H1 (cell line): ENCODE data around the gene TSGA10. TPM values are rescaled to one million over a fixed set of nuclear protein-coding genes. Genes with fewer than 3 reads are reported as not detected.

Source experiments
- CTCF ChIA-PET: fragments of 300-600 bp; sonication (Branson Sonifier 250); formaldehyde crosslinking; loops from one replicate; lab custom pipeline; 2021; ENCODE audit not compliant: partially characterized antibody; lab: Charles Lee
- POLR2A ChIA-PET: fragments of 300-600 bp; sonication (Branson Sonifier 250); formaldehyde crosslinking; loops from one replicate; lab custom pipeline; 2021; ENCODE audit warnings: inconsistent platforms; ENCODE audit not compliant: partially characterized antibody; lab: Charles Lee
- DNase-seq, 2 experiments: peaks; one replicate each; pipeline versions ENCODE4 v3.0.0 to v3.0.0-alpha.2; 2010 to 2022; ENCODE audit warnings: low spot score in 2 of 2, low read depth in 1 of 2, mixed read lengths in 1 of 2
- FAIRE-seq: peaks from 2 replicates; lab custom pipeline; 2011; peaks lifted over from hg19 to GRCh38; lab: Jason Lieb, UNC
- H2AFZ ChIP-seq: 2 replicates; pipeline ENCODE4 v1.8.1; 2012; ENCODE audit warnings: low read length, inconsistent platforms
- H2AK5ac ChIP-seq: 2 replicates; pipeline ENCODE4 v1.6.1; 2013; ENCODE audit warnings: low read depth, low read length
- H2BK120ac ChIP-seq: replicated peaks from 2 replicates; pipeline ENCODE3; 2013; ENCODE audit warnings: low read depth, low read length, inconsistent platforms
- H2BK12ac ChIP-seq: 2 replicates; pipeline ENCODE4 v1.6.1; 2013; ENCODE audit warnings: low read depth, low read length
- H2BK15ac ChIP-seq: 2 replicates; pipeline ENCODE4 v1.6.1; 2013; ENCODE audit warnings: low read length
- H2BK20ac ChIP-seq: 2 replicates; pipeline ENCODE4 v1.6.1; 2013; ENCODE audit warnings: low read length
- H2BK5ac ChIP-seq: 2 replicates; pipeline ENCODE4 v1.6.1; 2013; ENCODE audit warnings: low read depth, low read length
- H3K14ac ChIP-seq: 2 replicates; pipeline ENCODE4 v1.6.1; 2013; ENCODE audit warnings: inconsistent platforms; ENCODE audit not compliant: insufficient read length
- H3K18ac ChIP-seq: 2 replicates; pipeline ENCODE4 v1.6.1; 2013; ENCODE audit warnings: low read length; ENCODE audit errors: extremely low read depth
- H3K23ac ChIP-seq: 2 replicates; pipeline ENCODE4 v1.6.1; 2013; ENCODE audit warnings: inconsistent platforms; ENCODE audit not compliant: insufficient read length
- H3K23me2 ChIP-seq: 2 replicates; pipeline ENCODE4 v1.6.1; 2013; ENCODE audit warnings: low read depth, low read length
- H3K27ac ChIP-seq: 2 replicates; pipeline ENCODE4 v1.6.1; 2011; ENCODE audit warnings: low read depth, low read length, inconsistent platforms
- H3K27me3 ChIP-seq, 4 experiments: replicated peaks in 1 of 4; 1 replicate in 1 of 4; 2 replicates in 3 of 4; pipeline versions ENCODE4 v1.6.1 to v1.8.1; 2011 to 2013; ENCODE audit warnings: low read length in 3 of 4, mild to moderate bottlenecking in 3 of 4, inconsistent platforms in 2 of 4, mixed read lengths in 2 of 4, moderate library complexity in 1 of 4; ENCODE audit not compliant: control insufficient read depth in 3 of 4, insufficient read depth in 3 of 4; ENCODE audit errors: extremely low read depth in 1 of 4
- H3K36me3 ChIP-seq, 4 experiments: 2 replicates each; pipeline versions ENCODE4 v1.6.1 to v1.8.1; 2011 to 2013; ENCODE audit warnings: mild to moderate bottlenecking in 4 of 4, low read length in 3 of 4, moderate library complexity in 2 of 4, control low read depth in 1 of 4, inconsistent platforms in 1 of 4; ENCODE audit not compliant: insufficient read depth in 4 of 4, control insufficient read depth in 2 of 4
- H3K4ac ChIP-seq: replicated peaks from 2 replicates; pipeline ENCODE3; 2013; ENCODE audit warnings: low read length, low read depth, mixed read lengths, inconsistent platforms; ENCODE audit not compliant: insufficient read length
- H3K4me1 ChIP-seq, 4 experiments: replicated peaks in 1 of 4; 1 replicate in 1 of 4; 2 replicates in 3 of 4; pipeline versions ENCODE4 v1.6.1 to v1.8.1; 2011 to 2013; ENCODE audit warnings: low read length in 3 of 4, inconsistent platforms in 2 of 4, mixed read lengths in 1 of 4; ENCODE audit not compliant: insufficient read depth in 4 of 4, control insufficient read depth in 3 of 4
- H3K4me2 ChIP-seq, 2 experiments: 2 replicates each; pipeline versions ENCODE4 v1.6.1 to v1.8.1; 2011 to 2013; ENCODE audit warnings: low read depth in 2 of 2, low read length in 2 of 2, control low read depth in 1 of 2, inconsistent platforms in 1 of 2, mild to moderate bottlenecking in 1 of 2; ENCODE audit not compliant: insufficient read depth in 1 of 2
- H3K4me3 ChIP-seq, 4 experiments: fragments of 200-600, 300-600 bp in 1 of 4; sonication (generic), shearing (Covaris generic), sonication (Bioruptor Twin) in 1 of 4; 2 replicates each; pipeline versions ENCODE4 v1.5.1 to v1.8.1; 2011 to 2016; ENCODE audit warnings: low read length in 4 of 4, low read depth in 3 of 4, control low read depth in 2 of 4, inconsistent platforms in 2 of 4, mild to moderate bottlenecking in 2 of 4, mixed read lengths in 1 of 4, moderate library complexity in 1 of 4; ENCODE audit not compliant: insufficient read depth in 2 of 4; ENCODE audit errors: extremely low read depth in 1 of 4
- H3K56ac ChIP-seq: replicated peaks from 2 replicates; pipeline ENCODE3; 2013; ENCODE audit warnings: low read depth, mild to moderate bottlenecking, mixed read lengths, low read length, inconsistent platforms; ENCODE audit not compliant: insufficient read length
- H3K79me1 ChIP-seq: 2 replicates; pipeline ENCODE4 v1.6.1; 2013; ENCODE audit warnings: low read depth, low read length, control low read depth
- H3K79me2 ChIP-seq, 2 experiments: 2 replicates each; pipeline versions ENCODE4 v1.6.1 to v1.8.1; 2012 to 2013; ENCODE audit warnings: low read length in 2 of 2, mild to moderate bottlenecking in 2 of 2, inconsistent platforms in 1 of 2; ENCODE audit not compliant: insufficient read depth in 2 of 2, control insufficient read depth in 1 of 2
- H3K9ac ChIP-seq, 4 experiments: replicated peaks in 1 of 4; 1 replicate in 1 of 4; 2 replicates in 3 of 4; pipeline versions ENCODE4 v1.6.1 to v1.8.1; 2011 to 2013; ENCODE audit warnings: low read depth in 3 of 4, low read length in 3 of 4, control low read depth in 2 of 4, mild to moderate bottlenecking in 2 of 4, moderate library complexity in 2 of 4, inconsistent platforms in 1 of 4; ENCODE audit errors: extremely low read depth in 1 of 4
- H3K9me3 ChIP-seq, 2 experiments: 2 replicates each; pipeline versions ENCODE4 v1.6.1 to v1.8.1; 2012 to 2013; ENCODE audit warnings: mild to moderate bottlenecking in 2 of 2, moderate library complexity in 2 of 2, control low read depth in 1 of 2, inconsistent platforms in 1 of 2, low read depth in 1 of 2, low read length in 1 of 2, mixed read lengths in 1 of 2; ENCODE audit not compliant: insufficient read depth in 2 of 2
- H4K20me1 ChIP-seq, 2 experiments: replicated peaks in 1 of 2; 2 replicates each; pipeline versions ENCODE3 to v1.8.1; 2011 to 2013; ENCODE audit warnings: inconsistent platforms in 2 of 2, low read length in 2 of 2, mild to moderate bottlenecking in 1 of 2; ENCODE audit not compliant: insufficient read depth in 2 of 2, control insufficient read depth in 1 of 2
- H4K5ac ChIP-seq: 2 replicates; pipeline ENCODE4 v1.6.1; 2013; ENCODE audit warnings: low read length, low read depth, mixed read lengths, inconsistent platforms; ENCODE audit not compliant: insufficient read length
- H4K8ac ChIP-seq: 2 replicates; pipeline ENCODE4 v1.8.0; 2013; ENCODE audit warnings: mild to moderate bottlenecking, moderate library complexity, low read length, inconsistent platforms; ENCODE audit not compliant: insufficient read depth; ENCODE audit errors: extremely low read depth
- H4K91ac ChIP-seq: replicated peaks from 2 replicates; pipeline ENCODE3; 2013; ENCODE audit warnings: low read length, mixed read lengths, inconsistent platforms; ENCODE audit not compliant: insufficient read length
- WGBS, 2 experiments: shearing (Covaris generic) in 1 of 2; methylation state at CpG; one replicate each; pipeline versions ENCODE4 v1.1.6 to v1.1.7; 2013 to 2015; ENCODE audit warnings: low lambda C conversion rate in 2 of 2, mixed read lengths in 2 of 2, inconsistent platforms in 1 of 2, low coverage in 1 of 2, missing lambda C conversion rate in 1 of 2; ENCODE audit not compliant: insufficient replicate concordance in 2 of 2, insufficient coverage in 1 of 2, insufficient read length in 1 of 2; ENCODE audit errors: extremely low coverage in 1 of 2, missing lambda C conversion rate in 1 of 2; 5-methylcytosine and 5-hydroxymethylcytosine counted together
- polyA plus RNA-seq, 7 experiments: library from polyadenylated mRNA; depleted of rRNA in 3 of 7; stranded (reverse) in 5 of 7; unstranded in 2 of 7; fragments of >200 nt in 5 of 7; fragments of 200-250 nt in 2 of 7; gene quantifications; 1 replicate in 5 of 7; 2 replicates in 1 of 7; 4 replicates in 1 of 7; pipeline versions ENCODE4 v1.2.1 to v1.2.3, GENCODE V29; 2011 to 2013; ENCODE audit warnings: missing spikeins in 2 of 7, mixed read lengths in 2 of 7
- total RNA-seq: library from RNA; stranded (reverse); fragmentation: NEBNext Ultra II Directional; extraction: Animal tissue kit (Norgen Biotek cat#: 25700); gene quantifications from 2 replicates; pipeline ENCODE4 v1.2.1, GENCODE V29; 2021
- TF ChIP-seq, protein P1 (sequence below): IDR thresholded peaks from 2 replicates; pipeline ENCODE4 v1.6.1; 2012; ENCODE audit warnings: inconsistent platforms

TSGA10 gene
- total and polyA plus RNA-seq, 2 of the 8 experiments (the other 6 are each of a cell fraction or from before 2014, with no cell fraction given): 2.2 to 7.4 TPM

DNA sequence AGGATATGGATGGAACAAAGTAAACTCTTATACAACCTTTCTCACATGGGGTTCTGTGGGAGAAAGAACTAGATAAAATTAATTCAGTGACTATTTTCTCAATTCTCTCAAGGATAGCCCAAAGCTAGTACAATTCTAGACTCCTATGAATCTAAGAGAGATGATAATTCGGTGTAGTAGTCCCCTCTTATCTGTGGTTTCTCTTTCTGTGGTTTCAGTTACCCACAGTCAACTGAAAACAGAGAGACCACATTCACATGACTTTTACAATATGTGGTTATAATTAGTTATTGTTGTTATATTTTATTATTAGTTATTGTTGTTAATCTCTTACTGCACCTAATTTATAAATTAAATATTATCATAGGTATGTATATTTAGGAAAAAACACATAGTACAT lies 66.7 kb downstream of the TSGA10 start:
- H4K8ac ChIP-seq: no peak overlapping the region
- no peak overlapping the region for H3K18ac ChIP-seq
- H2AK5ac ChIP-seq: no peak overlapping the region
- no peaks in the 10 kb centered on the region for H3K79me2 ChIP-seq
- no peak overlapping the region for H3K4me3 ChIP-seq
- H4K91ac ChIP-seq: no peak overlapping the region
- H3K56ac ChIP-seq: no peak overlapping the region
- no peak overlapping the region for H2BK120ac ChIP-seq
- no peaks in the 10 kb centered on the region for H3K79me1 ChIP-seq
- H3K9ac ChIP-seq: no peak overlapping the region
- DNase-seq (no peak), FAIRE-seq (no peak)
- H2AFZ ChIP-seq: no peak overlapping the region
- no peak overlapping the region for H3K4ac ChIP-seq
- no peak overlapping the region for H2BK15ac ChIP-seq
- no peak overlapping the region for H4K5ac ChIP-seq
- no peaks in the 10 kb centered on the region for H4K20me1 ChIP-seq
- 79% methylated on average over 1 of the region's 1 CpG; no CpG with 5 or more reads in 1 of the 2 experiments for WGBS, 2 experiments
- H3K27ac ChIP-seq: no peak overlapping the region
- H3K23ac ChIP-seq: no peak overlapping the region
- CTCF ChIA-PET: no interaction called here
- no peak overlapping the region for H2BK5ac ChIP-seq
- H3K14ac ChIP-seq: no peak overlapping the region
- POLR2A ChIA-PET: no interaction called here
- H3K27me3 ChIP-seq: peaks cover 0 to 1% (median 0%) of the 10 kb centered on the region in 4 experiments; a peak in 1 of 7 replicates
- no peaks in the 10 kb centered on the region for H3K4me1 ChIP-seq
- no peaks in the 10 kb centered on the region for H3K23me2 ChIP-seq
- TF ChIP-seq, protein P1, sequence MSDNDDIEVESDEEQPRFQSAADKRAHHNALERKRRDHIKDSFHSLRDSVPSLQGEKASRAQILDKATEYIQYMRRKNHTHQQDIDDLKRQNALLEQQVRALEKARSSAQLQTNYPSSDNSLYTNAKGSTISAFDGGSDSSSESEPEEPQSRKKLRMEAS: no peak
- H2BK12ac ChIP-seq: no peak overlapping the region
- H2BK20ac ChIP-seq: no peak overlapping the region
- H3K9me3 ChIP-seq: no peaks in the 10 kb centered on the region
- no peaks in the 10 kb centered on the region for H3K36me3 ChIP-seq
- no peak overlapping the region for H3K4me2 ChIP-seq
